Activated CD4-positive, alpha-beta T cell treated with anti-CD3 and anti-CD28 coated beads, Interleukin-2, amount 10 ng/mL, durations not matched to agents 24 days and 14 days (primary cell): ENCODE measurements around the gene TOX2. TPM values are rescaled to one million over a fixed set of nuclear protein-coding genes. Genes with fewer than 3 reads are reported as not detected.
"Not testable (repeated sequence)": the region's sequence is repeated elsewhere in the genome, so short reads cannot be mapped to it uniquely, and the experiment has no call there.

Experiments used
- DNase-seq: peaks from one replicate; pipeline ENCODE4 v3.0.0; 2022
- H3K27ac Mint-ChIP-seq: one replicate; pipeline ENCODE4 v1.8.0; 2022; ENCODE audit warnings: mild to moderate bottlenecking, mixed read lengths
- H3K27me3 Mint-ChIP-seq: one replicate; pipeline ENCODE4 v1.8.0; 2022; ENCODE audit warnings: mixed read lengths
- H3K36me3 Mint-ChIP-seq: one replicate; pipeline ENCODE4 v1.8.0; 2022; ENCODE audit warnings: low read depth, mild to moderate bottlenecking, mixed read lengths
- H3K4me1 Mint-ChIP-seq: one replicate; pipeline ENCODE4 v1.8.0; 2021; ENCODE audit warnings: mixed read lengths
- H3K4me3 Mint-ChIP-seq: one replicate; pipeline ENCODE4 v1.8.0; 2022; ENCODE audit warnings: mild to moderate bottlenecking, moderate library complexity, mixed read lengths
- H3K9me3 Mint-ChIP-seq: one replicate; pipeline ENCODE4 v1.8.0; 2021; ENCODE audit warnings: mixed read lengths
- intact Hi-C: fragments of 100-400 bp; cut with micrococcal nuclease; formaldehyde crosslinking; loops from one replicate; pipeline ENCODE4 v1.15.1; 2023
- total RNA-seq: library from RNA; stranded (reverse); gene quantifications from 2 replicates; pipeline ENCODE4 v1.2.3, GENCODE V29; 2022

Gene TOX2
- total RNA-seq, 1 donor from 2014 or later: 2.6 TPM

GRCh38 chr20:44034451-44034850 is 119.8 kb downstream of the TOX2 start:
- intact Hi-C loops: no loop called here
- no peak for DNase-seq
- H3K36me3 Mint-ChIP-seq: peaks cover 9% of the 10 kb centered on the region
- H3K27me3 Mint-ChIP-seq: peaks cover 41% of the 10 kb centered on the region
- peaks cover 41% of the 10 kb centered on the region for H3K4me1 Mint-ChIP-seq
- no peak overlapping the region for H3K4me3 Mint-ChIP-seq
- H3K9me3 Mint-ChIP-seq: peaks cover 11% of the 10 kb centered on the region
- no peak overlapping the region for H3K27ac Mint-ChIP-seq

- peaks cover 8% of the 10 kb centered on the region for H3K9me3 Mint-ChIP-seq
- H3K36me3 Mint-ChIP-seq: peaks cover 5% of the 10 kb centered on the region
- H3K27me3 Mint-ChIP-seq: peaks cover 37% of the 10 kb centered on the region
- H3K27ac Mint-ChIP-seq: no peak overlapping the region
- intact Hi-C loops: no loop called here
- no peak for DNase-seq
- H3K4me3 Mint-ChIP-seq: no peak overlapping the region
- peaks cover 35% of the 10 kb centered on the region for H3K4me1 Mint-ChIP-seq
Observed at GRCh38 chr20:44034965-44035635, 120.4 kb downstream of the TOX2 start.

GRCh38 chr20:44035924-44036323 is 121.3 kb downstream of the TOX2 start:
- H3K27ac Mint-ChIP-seq: no peak overlapping the region
- peaks cover 4% of the 10 kb centered on the region for H3K36me3 Mint-ChIP-seq
- H3K4me3 Mint-ChIP-seq: no peak overlapping the region
- H3K4me1 Mint-ChIP-seq: peaks cover 29% of the 10 kb centered on the region
- intact Hi-C loops: no loop called here
- no peak for DNase-seq
- H3K27me3 Mint-ChIP-seq: peaks cover 38% of the 10 kb centered on the region
- no peaks in the 10 kb centered on the region for H3K9me3 Mint-ChIP-seq

- intact Hi-C loops: no loop called here
- no peak for DNase-seq
- peaks cover 38% of the 10 kb centered on the region for H3K27me3 Mint-ChIP-seq
- no peak overlapping the region for H3K4me3 Mint-ChIP-seq
- no peaks in the 10 kb centered on the region for H3K9me3 Mint-ChIP-seq
- H3K36me3 Mint-ChIP-seq: peaks cover 4% of the 10 kb centered on the region
- H3K27ac Mint-ChIP-seq: no peak overlapping the region
- peaks cover 28% of the 10 kb centered on the region for H3K4me1 Mint-ChIP-seq
Observed at GRCh38 chr20:44036441-44036840, 121.8 kb downstream of the TOX2 start.

GRCh38 chr20:44038681-44039123 is 124.0 kb downstream of the TOX2 start:
- peaks cover 51% of the 10 kb centered on the region for H3K27me3 Mint-ChIP-seq
- peaks cover 11% of the 10 kb centered on the region for H3K4me1 Mint-ChIP-seq
- H3K27ac Mint-ChIP-seq: no peak overlapping the region

GRCh38 chr20:44039147-44039546 is 124.5 kb downstream of the TOX2 start:
- Mint-ChIP-seq H3K36me3 (peaks cover 2% of the 10 kb centered on the region), H3K27ac (no peak overlapping the region), H3K9me3 (peaks cover 6% of the 10 kb centered on the region), H3K4me3 (no peak overlapping the region), H3K4me1 (peaks cover 10% of the 10 kb centered on the region), H3K27me3 (peaks cover 54% of the 10 kb centered on the region)
- DNase-seq: no peak
- intact Hi-C loops: no loop called here

More at GRCh38 chr20:44038681-44039123, 124.0 kb downstream of the TOX2 start:
- no peak overlapping the region for H3K4me3 Mint-ChIP-seq
- DNase-seq: no peak
- peaks cover 2% of the 10 kb centered on the region for H3K36me3 Mint-ChIP-seq
- H3K9me3 Mint-ChIP-seq: peaks cover 1% of the 10 kb centered on the region
- intact Hi-C loops: no loop called here

GRCh38 chr20:44039741-44040140 is 125.1 kb downstream of the TOX2 start:
- Mint-ChIP-seq H3K27me3 (peaks cover 54% of the 10 kb centered on the region), H3K4me1 (peaks cover 8% of the 10 kb centered on the region), H3K36me3 (peaks cover 2% of the 10 kb centered on the region), H3K9me3 (peaks cover 6% of the 10 kb centered on the region), H3K27ac (no peak overlapping the region), H3K4me3 (no peak overlapping the region)
- DNase-seq: no peak
- intact Hi-C loops: no loop called here

- Mint-ChIP-seq H3K4me3 (no peak overlapping the region), H3K9me3 (peaks cover 6% of the 10 kb centered on the region), H3K27ac (no peak overlapping the region), H3K36me3 (no peaks in the 10 kb centered on the region), H3K27me3 (peaks cover 55% of the 10 kb centered on the region), H3K4me1 (peaks cover 1% of the 10 kb centered on the region)
- intact Hi-C loops: no loop called here
- DNase-seq: no peak
Observed at GRCh38 chr20:44040202-44040915, 125.7 kb downstream of the TOX2 start.

GRCh38 chr20:44041001-44041400 is 126.3 kb downstream of the TOX2 start:
- Mint-ChIP-seq H3K4me3 (no peak overlapping the region), H3K9me3 (peaks cover 6% of the 10 kb centered on the region), H3K27ac (no peak overlapping the region), H3K36me3 (no peaks in the 10 kb centered on the region), H3K27me3 (peaks cover 58% of the 10 kb centered on the region), H3K4me1 (no peaks in the 10 kb centered on the region)
- DNase-seq: no peak
- intact Hi-C loops: no loop called here

- H3K9me3 Mint-ChIP-seq, H3K4me1 Mint-ChIP-seq, H3K4me3 Mint-ChIP-seq, intact Hi-C loops, H3K36me3 Mint-ChIP-seq, DNase-seq, H3K27ac Mint-ChIP-seq: not testable (repeated sequence)
- peaks cover 51% of the 10 kb centered on the region for H3K27me3 Mint-ChIP-seq
Observed at GRCh38 chr20:44044712-44045111, 130.1 kb downstream of the TOX2 start.

GRCh38 chr20:44050327-44050726 is 135.7 kb downstream of the TOX2 start:
- DNase-seq: no peak
- no peaks in the 10 kb centered on the region for H3K4me1 Mint-ChIP-seq
- no peaks in the 10 kb centered on the region for H3K36me3 Mint-ChIP-seq
- H3K4me3 Mint-ChIP-seq: no peak overlapping the region
- H3K27ac Mint-ChIP-seq: no peak overlapping the region
- peaks cover 16% of the 10 kb centered on the region for H3K27me3 Mint-ChIP-seq
- intact Hi-C loops: no loop called here
- no peaks in the 10 kb centered on the region for H3K9me3 Mint-ChIP-seq

GRCh38 chr20:44050925-44051660 is 136.4 kb downstream of the TOX2 start:
- H3K27me3 Mint-ChIP-seq: peaks cover 10% of the 10 kb centered on the region
- no peak overlapping the region for H3K4me3 Mint-ChIP-seq
- no peak for DNase-seq

GRCh38 chr20:44051661-44052000 is 137.0 kb downstream of the TOX2 start:
- H3K9me3 Mint-ChIP-seq: no peaks in the 10 kb centered on the region
- no peak overlapping the region for H3K4me3 Mint-ChIP-seq
- no peaks in the 10 kb centered on the region for H3K4me1 Mint-ChIP-seq
- peaks cover 10% of the 10 kb centered on the region for H3K27me3 Mint-ChIP-seq
- H3K27ac Mint-ChIP-seq: no peak overlapping the region
- intact Hi-C loops: no loop called here
- H3K36me3 Mint-ChIP-seq: no peaks in the 10 kb centered on the region
- DNase-seq: no peak

More at GRCh38 chr20:44050925-44051660, 136.4 kb downstream of the TOX2 start:
- H3K27ac Mint-ChIP-seq: no peak overlapping the region
- no peaks in the 10 kb centered on the region for H3K4me1 Mint-ChIP-seq
- intact Hi-C loops: no loop called here
- H3K9me3 Mint-ChIP-seq: no peaks in the 10 kb centered on the region
- H3K36me3 Mint-ChIP-seq: no peaks in the 10 kb centered on the region

- intact Hi-C loops: no loop called here
- no peak overlapping the region for H3K4me3 Mint-ChIP-seq
- H3K27me3 Mint-ChIP-seq: peaks cover 6% of the 10 kb centered on the region
- H3K9me3 Mint-ChIP-seq: no peaks in the 10 kb centered on the region
- H3K36me3 Mint-ChIP-seq: no peaks in the 10 kb centered on the region
- DNase-seq: no peak
- no peak overlapping the region for H3K27ac Mint-ChIP-seq
- H3K4me1 Mint-ChIP-seq: no peaks in the 10 kb centered on the region
Observed at GRCh38 chr20:44052166-44052565, 137.5 kb downstream of the TOX2 start.
